Measurements from ENCODE around the gene WDR83. TPM values are rescaled to one million over a fixed set of nuclear protein-coding genes. Genes with fewer than 3 reads are reported as not detected.

WDR83 gene
- total and polyA plus RNA-seq, 2 of the 8 experiments (the other 6 are each of a cell fraction or from before 2014, with no cell fraction given) = 12.6 to 15.3 TPM

DNA sequence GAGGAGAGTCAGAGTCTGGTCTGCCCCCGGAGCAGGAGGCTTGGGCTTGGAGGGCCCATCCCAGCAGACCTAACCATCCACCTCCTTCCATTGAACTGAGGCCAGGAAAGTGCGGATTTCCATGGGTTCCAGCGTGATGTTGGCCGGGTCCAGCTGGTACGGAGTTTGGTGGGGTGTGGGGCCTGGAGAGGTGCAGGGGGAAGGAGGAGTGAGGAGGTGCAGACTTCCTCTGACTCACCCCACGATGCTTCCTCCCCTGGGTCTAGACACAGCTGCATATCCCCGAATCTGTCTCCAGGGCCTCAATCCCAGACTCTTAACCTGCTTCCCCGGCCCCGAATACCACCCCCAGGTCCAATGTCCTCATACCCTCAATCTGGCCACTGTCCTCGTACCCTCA lies 20.1 kb upstream of the WDR83 start:
- H2AFZ ChIP-seq (ENCODE audit: low read length) = no peak overlapping the region
- H2BK12ac ChIP-seq (ENCODE audit: low read depth, low read length) = no peak overlapping the region
- no peak overlapping the region for H2BK5ac ChIP-seq (ENCODE audit: low read depth, low read length)
- H3K27ac ChIP-seq (ENCODE audit: low read depth, low read length) = no peak overlapping the region
- no peak overlapping the region for H3K4me3 ChIP-seq (ENCODE audit: extremely low read depth in 1 of 4, insufficient read depth in 2 of 4, low read depth in 3 of 4, low read length in 4 of 4)
- H3K36me3 ChIP-seq (ENCODE audit: control insufficient read depth in 2 of 4, insufficient read depth in 4 of 4, low read length in 3 of 4) = peaks cover 0 to 3% (median 0%) of the 10 kb centered on the region in 4 experiments; a peak in 1 of 8 replicates
- no peaks in the 10 kb centered on the region for H3K79me1 ChIP-seq (ENCODE audit: low read depth, low read length)
- ChIA-PET CTCF (ENCODE audit: partially characterized antibody) (interaction anchor here (1.2 to 1.3 kb wide), 2 partner anchors 10 to 13 kb away, joined by 5 to 6 read pairs; no protein-coding TSS in a partner anchor), POLR2A (ENCODE audit: partially characterized antibody) (interaction anchor here (1.3 kb wide), 1 partner anchor 36 kb away, joined by 8 read pairs; the partner anchor contains the start of genes ZNF490 and ZNF791)
- H3K4me2 ChIP-seq (ENCODE audit: insufficient read depth in 1 of 2, low read depth in 2 of 2, low read length in 2 of 2) = no peak overlapping the region
- no peaks in the 10 kb centered on the region for H3K79me2 ChIP-seq (ENCODE audit: control insufficient read depth in 1 of 2, insufficient read depth in 2 of 2, low read length in 2 of 2)
- H2BK15ac ChIP-seq (ENCODE audit: low read length) = no peak overlapping the region
- no peak overlapping the region for H2BK20ac ChIP-seq (ENCODE audit: low read length)
- no peak overlapping the region for H2AK5ac ChIP-seq (ENCODE audit: low read depth, low read length)
- no peak overlapping the region for H4K8ac ChIP-seq (ENCODE audit: extremely low read depth, insufficient read depth, low read length)
- no peak overlapping the region for H3K4ac ChIP-seq (replicated peaks; ENCODE audit: insufficient read length, low read depth, low read length)
- DNase-seq (ENCODE audit: low read depth in 1 of 2, low spot score in 2 of 2) = no peak
- no peak overlapping the region for H4K91ac ChIP-seq (replicated peaks; ENCODE audit: insufficient read length, low read length)
- H3K14ac ChIP-seq (ENCODE audit: insufficient read length) = no peak overlapping the region
- H3K27me3 ChIP-seq (replicated peaks in 1 of 4; ENCODE audit: control insufficient read depth in 3 of 4, extremely low read depth in 1 of 4, insufficient read depth in 3 of 4, low read length in 3 of 4) = no peaks in the 10 kb centered on the region
- no peak overlapping the region for H3K56ac ChIP-seq (replicated peaks; ENCODE audit: insufficient read length, low read depth, low read length)
- WGBS, 2 experiments (ENCODE audit: extremely low coverage in 1 of 2, insufficient coverage in 1 of 2, insufficient read length in 1 of 2, insufficient replicate concordance in 2 of 2, low coverage in 1 of 2, low lambda C conversion rate in 2 of 2, missing lambda C conversion rate in 1 of 2) = 89% methylated on average over 10 of the region's 10 CpGs; no CpG with 5 or more reads in 1 of the 2 experiments
- H3K9me3 ChIP-seq (ENCODE audit: insufficient read depth in 2 of 2, low read depth in 1 of 2, low read length in 1 of 2) = peaks cover 0 to 4% of the 10 kb centered on the region in 2 experiments; a peak in 1 of 4 replicates
- no peak overlapping the region for H3K9ac ChIP-seq (replicated peaks in 1 of 4; ENCODE audit: extremely low read depth in 1 of 4, low read depth in 3 of 4, low read length in 3 of 4)
- H4K5ac ChIP-seq (ENCODE audit: insufficient read length, low read depth, low read length) = no peak overlapping the region
- FAIRE-seq = no peak
- no peaks in the 10 kb centered on the region for H3K4me1 ChIP-seq (replicated peaks in 1 of 4; ENCODE audit: control insufficient read depth in 3 of 4, insufficient read depth in 4 of 4, low read length in 3 of 4)
- no peak overlapping the region for H2BK120ac ChIP-seq (replicated peaks; ENCODE audit: low read depth, low read length)
- no peak overlapping the region for H3K23ac ChIP-seq (ENCODE audit: insufficient read length)
- no peaks in the 10 kb centered on the region for H4K20me1 ChIP-seq (replicated peaks in 1 of 2; ENCODE audit: control insufficient read depth in 1 of 2, insufficient read depth in 2 of 2, low read length in 2 of 2)
- H3K18ac ChIP-seq (ENCODE audit: extremely low read depth, low read length) = no peak overlapping the region
- H3K23me2 ChIP-seq (ENCODE audit: low read depth, low read length) = no peaks in the 10 kb centered on the region
- TF ChIP-seq KDM5A (IDR thresholded peaks at IDR 0.05; ENCODE audit: low read length) (no peak), JUN (IDR thresholded peaks at IDR 0.05; ENCODE audit: low read depth, low read length) (no peak), MAFK (IDR thresholded peaks at IDR 0.05; ENCODE audit: low read depth, low read length) (no peak), RBBP5 (IDR thresholded peaks at IDR 0.05; ENCODE audit: borderline replicate concordance, low read depth, low read length) (no peak)

Measured in H1 (cell line).